ENCODE measurements around the gene SPRING1.
"Not testable (repeated sequence)": the region's sequence is repeated elsewhere in the genome, so short reads cannot be mapped to it uniquely, and the experiment has no call there.

SPRING1 gene

GRCh38 chr12:116742787-116743186 lies 4.9 kb upstream of the SPRING1 start:
- DNase-seq (ENCODE audit: low read depth in 3 of 3, low spot score in 1 of 3): not testable (repeated sequence)

GRCh38 chr12:116739381-116739887 lies 1.6 kb upstream of the SPRING1 start:
- no peak for DNase-seq (ENCODE audit: low read depth in 3 of 3, low spot score in 1 of 3)

- no peak for DNase-seq (ENCODE audit: low read depth in 3 of 3, low spot score in 1 of 3)
Measured at GRCh38 chr12:116736962-116737773, 701 bp downstream of the SPRING1 start.

- no peak for DNase-seq (ENCODE audit: low read depth in 3 of 3, low spot score in 1 of 3)
Measured at GRCh38 chr12:116735951-116736599, 1.8 kb downstream of the SPRING1 start.

- DNase-seq (ENCODE audit: low read depth in 3 of 3, low spot score in 1 of 3): no peak
Measured at GRCh38 chr12:116735084-116735483, 2.8 kb downstream of the SPRING1 start.

GRCh38 chr12:116734156-116734768 lies 3.6 kb downstream of the SPRING1 start:
- no peak for DNase-seq (ENCODE audit: low read depth in 3 of 3, low spot score in 1 of 3)

- DNase-seq (ENCODE audit: low read depth in 3 of 3, low spot score in 1 of 3): no peak
Measured at GRCh38 chr12:116731801-116732200, 6.1 kb downstream of the SPRING1 start.

- DNase-seq (ENCODE audit: low read depth in 3 of 3, low spot score in 1 of 3): no peak
Measured at GRCh38 chr12:116727891-116728290, 10.0 kb downstream of the SPRING1 start.

GRCh38 chr12:116727261-116727660 lies 10.6 kb downstream of the SPRING1 start:
- no peak for DNase-seq (ENCODE audit: low read depth in 3 of 3, low spot score in 1 of 3)

- DNase-seq (ENCODE audit: low read depth in 3 of 3, low spot score in 1 of 3): no peak
Measured at GRCh38 chr12:116726694-116727093, 11.2 kb downstream of the SPRING1 start.

GRCh38 chr12:116722245-116722644 lies 15.6 kb downstream of the SPRING1 start:
- no peak for DNase-seq (ENCODE audit: low read depth in 3 of 3, low spot score in 1 of 3)

GRCh38 chr12:116719731-116720528 lies 17.9 kb downstream of the SPRING1 start:
- DNase-seq (ENCODE audit: low read depth in 3 of 3, low spot score in 1 of 3): no peak

- no peak for DNase-seq (ENCODE audit: low read depth in 3 of 3, low spot score in 1 of 3)
Measured at GRCh38 chr12:116718655-116719454, 19.0 kb downstream of the SPRING1 start.

- no peak for DNase-seq (ENCODE audit: low read depth in 3 of 3, low spot score in 1 of 3)
Measured at GRCh38 chr12:116717466-116718437, 20.1 kb downstream of the SPRING1 start.

- DNase-seq (ENCODE audit: low read depth in 3 of 3, low spot score in 1 of 3): no peak
Measured at GRCh38 chr12:116714175-116714574, 23.7 kb downstream of the SPRING1 start.

GRCh38 chr12:116713527-116713926 lies 24.3 kb downstream of the SPRING1 start:
- no peak for DNase-seq (ENCODE audit: low read depth in 3 of 3, low spot score in 1 of 3)

- no peak for DNase-seq (ENCODE audit: low read depth in 3 of 3, low spot score in 1 of 3)
Measured at GRCh38 chr12:116712458-116713303, 25.2 kb downstream of the SPRING1 start.

All from stimulated activated CD4-positive, alpha-beta T cell treated with anti-CD3 and anti-CD28 coated beads, TNF-alpha, amount 100 ng/mL, for 1 hour (primary cell).